ENCODE results near the gene OSR1.
"Not testable (repeated sequence)": the region's sequence is repeated elsewhere in the genome, so short reads cannot be mapped to it uniquely, and the experiment has no call there.

The OSR1 gene

GRCh38 chr2:19358242-19359020 lies at the start of gene OSR1:
OSR1 (minus strand) TSS chr2:19358623; CDS start chr2:19353805, 4,818 bp downstream.
- DNase-seq, result no peak

- no peak for DNase-seq
These were observed 45.4 kb upstream of the OSR1 start for GRCh38 chr2:19403785-19404184.

- DNase-seq, result no peak
These were observed 33.8 kb upstream of the OSR1 start for GRCh38 chr2:19392191-19392590.

- DNase-seq, result not testable (repeated sequence)
These were observed 31.0 kb upstream of the OSR1 start for GRCh38 chr2:19389469-19389868.

GRCh38 chr2:19380532-19380931 lies 22.1 kb upstream of the OSR1 start:
- DNase-seq, result no peak

GRCh38 chr2:19378939-19379338 lies 20.5 kb upstream of the OSR1 start:
- DNase-seq, result no peak

- no peak for DNase-seq
These were observed 19.3 kb upstream of the OSR1 start for GRCh38 chr2:19377717-19378116.

GRCh38 chr2:19373352-19373751 lies 14.9 kb upstream of the OSR1 start:
- no peak for DNase-seq

GRCh38 chr2:19371996-19372582 lies 13.7 kb upstream of the OSR1 start:
- no peak for DNase-seq

- no peak for DNase-seq
These were observed 11.0 kb upstream of the OSR1 start for GRCh38 chr2:19369341-19369955.

- DNase-seq, result no peak
These were observed 10.3 kb upstream of the OSR1 start for GRCh38 chr2:19368760-19369159.

GRCh38 chr2:19367326-19367725 lies 8.9 kb upstream of the OSR1 start:
- no peak for DNase-seq

GRCh38 chr2:19365126-19365525 lies 6.7 kb upstream of the OSR1 start:
- DNase-seq, result no peak

GRCh38 chr2:19364014-19364413 lies 5.6 kb upstream of the OSR1 start:
- DNase-seq, result no peak

- no peak for DNase-seq
These were observed 5.0 kb upstream of the OSR1 start for GRCh38 chr2:19363474-19363778.

GRCh38 chr2:19362755-19363473 lies 4.5 kb upstream of the OSR1 start:
- peak in 1 of 2 experiments; percentile 22 for DNase-seq

- no peak for DNase-seq
These were observed 3.8 kb upstream of the OSR1 start for GRCh38 chr2:19362094-19362754.

GRCh38 chr2:19361325-19361990 lies 3.0 kb upstream of the OSR1 start:
- no peak for DNase-seq

- DNase-seq, result no peak
These were observed 2.5 kb upstream of the OSR1 start for GRCh38 chr2:19360966-19361321.

- DNase-seq, result no peak
These were observed 2.0 kb upstream of the OSR1 start for GRCh38 chr2:19360266-19360965.

GRCh38 chr2:19359456-19359855 lies 1.0 kb upstream of the OSR1 start:
- DNase-seq, result no peak

GRCh38 chr2:19359021-19359357 lies 566 bp upstream of the OSR1 start:
- DNase-seq, result no peak

Measured in activated CD4-positive, alpha-beta T cell treated with anti-CD3 and anti-CD28 coated beads, Interleukin-2, amount 50 U/mL, for 4 hours (primary cell).